WTC11 (cell line): ENCODE data around the gene NR5A1.
A peak's percentile ranks its signal among the peaks of the same experiment; 100 is the strongest.

Experiments
- ATF1 ChIP-seq: sonication (generic); formaldehyde crosslinking; IDR thresholded peaks from 2 replicates; pipeline ENCODE4 v1.8.1; 2023; ENCODE audit warnings: mild to moderate bottlenecking, moderate library complexity, missing genetic modification reagents
- CREB1 ChIP-seq: sonication (generic); formaldehyde crosslinking; IDR thresholded peaks from 2 replicates; pipeline ENCODE4 v1.8.0; 2023; ENCODE audit warnings: mild to moderate bottlenecking, missing genetic modification reagents
- CTCF ChIP-seq: fragments of 200-600 bp; IDR thresholded peaks from 2 replicates; pipeline ENCODE4 v1.8.0; 2022; ENCODE audit warnings: antibody characterized with exemption
- E2F5 ChIP-seq: sonication (generic); formaldehyde crosslinking; IDR thresholded peaks from 2 replicates; pipeline ENCODE4 v1.8.1; 2022; ENCODE audit warnings: mild to moderate bottlenecking, moderate library complexity, missing genetic modification reagents
- JUN ChIP-seq: sonication (generic); formaldehyde crosslinking; IDR thresholded peaks from 2 replicates; pipeline ENCODE4 v1.8.0; 2023; ENCODE audit warnings: mild to moderate bottlenecking, missing genetic modification reagents
- TEAD4 ChIP-seq: sonication (generic); formaldehyde crosslinking; IDR thresholded peaks from 2 replicates; pipeline ENCODE4 v1.8.0; 2022; ENCODE audit warnings: mild to moderate bottlenecking, missing genetic modification reagents
- USF1 ChIP-seq: sonication (generic); formaldehyde crosslinking; IDR thresholded peaks from 2 replicates; pipeline ENCODE4 v1.8.0; 2022; ENCODE audit warnings: mild to moderate bottlenecking, missing genetic modification reagents
- TF ChIP-seq, protein P1 (sequence below): sonication (generic); formaldehyde crosslinking; IDR thresholded peaks from 2 replicates; pipeline ENCODE4 v1.8.0; 2022; ENCODE audit warnings: mild to moderate bottlenecking, missing genetic modification reagents

- no peak for TF ChIP-seq ATF1
- no peak for TF ChIP-seq TEAD4
- no peak for TF ChIP-seq CREB1
- TF ChIP-seq CTCF = no peak
- TF ChIP-seq USF1 (CRISPR knock-in tag) = no peak
- no peak for TF ChIP-seq JUN
- no peak for TF ChIP-seq E2F5
- TF ChIP-seq, protein P1, sequence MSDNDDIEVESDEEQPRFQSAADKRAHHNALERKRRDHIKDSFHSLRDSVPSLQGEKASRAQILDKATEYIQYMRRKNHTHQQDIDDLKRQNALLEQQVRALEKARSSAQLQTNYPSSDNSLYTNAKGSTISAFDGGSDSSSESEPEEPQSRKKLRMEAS (CRISPR knock-in tag) = peak; percentile 24; the same call in 1 of the 2 replicates
Observed at GRCh38 chr9:124477648-124478285, 29.4 kb downstream of the NR5A1 start.
